Activated naive CD8-positive, alpha-beta T cell treated with anti-CD3 and anti-CD28 coated beads, Interleukin-2, amount 10 ng/mL, durations not matched to agents 7 days and 5 days (primary cell): ENCODE data around the gene PPP5C. TPM values are rescaled to one million over a fixed set of nuclear protein-coding genes. Genes with fewer than 3 reads are reported as not detected.
"Not testable (repeated sequence)": the region's sequence is repeated elsewhere in the genome, so short reads cannot be mapped to it uniquely, and the experiment has no call there.

Source experiments
- ATAC-seq: fragments of 150-1000 bp; cut with Tn5 transposase; one replicate; pipeline ENCODE4 v1.10.0; 2021; ENCODE audit warnings: low read depth, moderate library complexity
- POLR2A ChIA-PET: fragments of 350-600 bp; sonication (Branson Sonifier 250); formaldehyde crosslinking; loops from one replicate; lab custom pipeline; 2021; ENCODE audit warnings: antibody characterized with exemption; lab: Charles Lee
- DNase-seq: peaks from one replicate; pipeline ENCODE4 v3.0.0; 2021
- H3K27ac Mint-ChIP-seq: one replicate; pipeline ENCODE4 v1.8.0; 2022; ENCODE audit warnings: mild to moderate bottlenecking, mixed read lengths
- H3K27me3 Mint-ChIP-seq: one replicate; pipeline ENCODE4 v1.8.0; 2022; ENCODE audit warnings: mild to moderate bottlenecking, moderate library complexity, mixed read lengths
- H3K36me3 Mint-ChIP-seq: one replicate; pipeline ENCODE4 v1.8.0; 2021; ENCODE audit warnings: mild to moderate bottlenecking, mixed read lengths
- H3K4me1 Mint-ChIP-seq: one replicate; pipeline ENCODE4 v1.8.0; 2021; ENCODE audit warnings: mixed read lengths
- H3K4me3 Mint-ChIP-seq: one replicate; pipeline ENCODE4 v1.8.0; 2022; ENCODE audit warnings: mild to moderate bottlenecking, moderate library complexity, mixed read lengths
- H3K9me3 Mint-ChIP-seq: one replicate; pipeline ENCODE4 v1.8.0; 2021; ENCODE audit warnings: mixed read lengths
- total RNA-seq, 2 experiments: library from RNA; stranded (reverse); gene quantifications; one replicate each; pipeline ENCODE4 v1.2.3, GENCODE V29; 2021

The PPP5C gene
- total RNA-seq: 10 to 100 TPM; 76.1 to 87.4 TPM

GRCh38 chr19:46346821-46347571 is at the start of gene PPP5C:
TSS of gene PPP5C (plus strand) at chr19:46347087. CDS start at chr19:46347097, 10 bp downstream.
- H3K4me1 Mint-ChIP-seq: peaks cover 35% of the 10 kb centered on the region
- H3K9me3 Mint-ChIP-seq: no peaks in the 10 kb centered on the region
- peaks cover 16% of the 10 kb centered on the region for H3K36me3 Mint-ChIP-seq
- DNase-seq (peak; percentile 91), ATAC-seq (peak; percentile 72)
- peaks cover 3% of the 10 kb centered on the region for H3K27me3 Mint-ChIP-seq
- peak within 1 kb of the TSS; percentile 88 for H3K27ac Mint-ChIP-seq
- peak within 1 kb of the TSS; percentile 95 for H3K4me3 Mint-ChIP-seq
- POLR2A ChIA-PET: interaction anchor here (0.7 to 1.4 kb wide), 5 partner anchors 10 to 275 kb away, joined by 3 to 5 read pairs (median 3); no protein-coding TSS in a partner anchor

- Mint-ChIP-seq H3K4me3 (no peak overlapping the region), H3K36me3 (no peaks in the 10 kb centered on the region), H3K27me3 (peaks cover 34% of the 10 kb centered on the region), H3K27ac (no peak overlapping the region), H3K4me1 (no peaks in the 10 kb centered on the region), H3K9me3 (no peaks in the 10 kb centered on the region)
- ATAC-seq (no peak), DNase-seq (no peak)
- POLR2A ChIA-PET: no interaction called here
These were observed 49.0 kb upstream of the PPP5C start for GRCh38 chr19:46297700-46298478.

- Mint-ChIP-seq H3K9me3 (no peaks in the 10 kb centered on the region), H3K4me3 (no peak overlapping the region), H3K4me1 (no peaks in the 10 kb centered on the region), H3K27ac (no peak overlapping the region), H3K27me3 (peaks cover 34% of the 10 kb centered on the region), H3K36me3 (no peaks in the 10 kb centered on the region)
- POLR2A ChIA-PET: no interaction called here
- no peak for DNase-seq
- no peak for ATAC-seq
These were observed 48.3 kb upstream of the PPP5C start for GRCh38 chr19:46298479-46299003.

- H3K4me1 Mint-ChIP-seq: no peaks in the 10 kb centered on the region
- POLR2A ChIA-PET: no interaction called here
- DNase-seq: no peak
- no peak overlapping the region for H3K27ac Mint-ChIP-seq
- H3K4me3 Mint-ChIP-seq: no peak overlapping the region
- H3K36me3 Mint-ChIP-seq: no peaks in the 10 kb centered on the region
- H3K27me3 Mint-ChIP-seq: peaks cover 34% of the 10 kb centered on the region
- ATAC-seq: no peak
- H3K9me3 Mint-ChIP-seq: no peaks in the 10 kb centered on the region
These were observed 47.8 kb upstream of the PPP5C start for GRCh38 chr19:46299004-46299509.

- ATAC-seq (no peak), DNase-seq (no peak)
- Mint-ChIP-seq H3K9me3 (peaks cover 4% of the 10 kb centered on the region), H3K4me3 (no peak overlapping the region), H3K27ac (no peak overlapping the region), H3K4me1 (no peaks in the 10 kb centered on the region), H3K36me3 (no peaks in the 10 kb centered on the region), H3K27me3 (peaks cover 29% of the 10 kb centered on the region)
- POLR2A ChIA-PET: no interaction called here
These were observed 47.2 kb upstream of the PPP5C start for GRCh38 chr19:46299695-46300094.

- no peak overlapping the region for H3K27ac Mint-ChIP-seq
- peaks cover 8% of the 10 kb centered on the region for H3K27me3 Mint-ChIP-seq
- H3K4me3 Mint-ChIP-seq: no peak overlapping the region
- no peak for DNase-seq
- POLR2A ChIA-PET: no interaction called here
- H3K9me3 Mint-ChIP-seq: peaks cover 7% of the 10 kb centered on the region
- ATAC-seq: no peak
- H3K36me3 Mint-ChIP-seq: no peaks in the 10 kb centered on the region
- no peaks in the 10 kb centered on the region for H3K4me1 Mint-ChIP-seq
These were observed 43.6 kb upstream of the PPP5C start for GRCh38 chr19:46303322-46303690.

GRCh38 chr19:46303691-46304397 is 43.0 kb upstream of the PPP5C start:
- no peaks in the 10 kb centered on the region for H3K36me3 Mint-ChIP-seq
- H3K27me3 Mint-ChIP-seq: peaks cover 6% of the 10 kb centered on the region
- POLR2A ChIA-PET: no interaction called here
- H3K27ac Mint-ChIP-seq: no peak overlapping the region
- peaks cover 7% of the 10 kb centered on the region for H3K9me3 Mint-ChIP-seq
- DNase-seq (no peak), ATAC-seq (no peak)
- H3K4me3 Mint-ChIP-seq: no peak overlapping the region
- no peaks in the 10 kb centered on the region for H3K4me1 Mint-ChIP-seq

GRCh38 chr19:46306501-46306900 is 40.4 kb upstream of the PPP5C start:
- Mint-ChIP-seq H3K4me3 (no peak overlapping the region), H3K36me3 (no peaks in the 10 kb centered on the region), H3K27ac (no peak overlapping the region), H3K4me1 (no peaks in the 10 kb centered on the region), H3K27me3 (no peaks in the 10 kb centered on the region), H3K9me3 (peaks cover 7% of the 10 kb centered on the region)
- ATAC-seq: no peak
- POLR2A ChIA-PET: no interaction called here
- DNase-seq: no peak

GRCh38 chr19:46308510-46308909 is 38.4 kb upstream of the PPP5C start:
- no peak overlapping the region for H3K27ac Mint-ChIP-seq
- peaks cover 7% of the 10 kb centered on the region for H3K9me3 Mint-ChIP-seq
- no peaks in the 10 kb centered on the region for H3K4me1 Mint-ChIP-seq
- H3K27me3 Mint-ChIP-seq: no peaks in the 10 kb centered on the region
- ATAC-seq: no peak
- POLR2A ChIA-PET: no interaction called here
- H3K36me3 Mint-ChIP-seq: no peaks in the 10 kb centered on the region
- DNase-seq: no peak
- H3K4me3 Mint-ChIP-seq: no peak overlapping the region

- no peaks in the 10 kb centered on the region for H3K4me1 Mint-ChIP-seq
- no peaks in the 10 kb centered on the region for H3K27me3 Mint-ChIP-seq
- DNase-seq: no peak
- H3K27ac Mint-ChIP-seq: no peak overlapping the region
- peaks cover 7% of the 10 kb centered on the region for H3K9me3 Mint-ChIP-seq
- H3K4me3 Mint-ChIP-seq: no peak overlapping the region
- ATAC-seq: no peak
- POLR2A ChIA-PET: no interaction called here
- H3K36me3 Mint-ChIP-seq: no peaks in the 10 kb centered on the region
These were observed 37.8 kb upstream of the PPP5C start for GRCh38 chr19:46309056-46309455.

- DNase-seq: no peak
- Mint-ChIP-seq H3K36me3 (no peaks in the 10 kb centered on the region), H3K9me3 (no peaks in the 10 kb centered on the region), H3K27ac (no peak overlapping the region), H3K4me3 (no peak overlapping the region), H3K27me3 (no peaks in the 10 kb centered on the region), H3K4me1 (no peaks in the 10 kb centered on the region)
- no peak for ATAC-seq
- POLR2A ChIA-PET: no interaction called here
These were observed 35.4 kb upstream of the PPP5C start for GRCh38 chr19:46311444-46311843.

GRCh38 chr19:46313540-46314469 is 33.1 kb upstream of the PPP5C start:
- H3K36me3 Mint-ChIP-seq, H3K27ac Mint-ChIP-seq, POLR2A ChIA-PET, H3K4me3 Mint-ChIP-seq, H3K9me3 Mint-ChIP-seq, DNase-seq, H3K27me3 Mint-ChIP-seq, ATAC-seq, H3K4me1 Mint-ChIP-seq: not testable (repeated sequence)
